K562 (cell line): Measurements from ENCODE around the gene CLCNKA.

Experiments
- CREM ChIP-seq: IDR thresholded peaks from 2 replicates; pipeline ENCODE4 v1.6.1; 2014; ENCODE audit warnings: antibody characterized with exemption, low read depth
- EP300 ChIP-seq: IDR thresholded peaks from 2 replicates; pipeline ENCODE4 v1.6.1; 2012; ENCODE audit warnings: low read length, improper control_type of control experiment
- EZH2 ChIP-seq: IDR thresholded peaks from 2 replicates; pipeline ENCODE4 v1.6.1; 2012; ENCODE audit warnings: low read depth, mild to moderate bottlenecking, inconsistent platforms, low read length, borderline replicate concordance
- HDAC2 ChIP-seq: fragments of 450-650 bp; IDR thresholded peaks from 2 replicates; pipeline ENCODE4 v1.6.1; 2016; ENCODE audit warnings: mild to moderate bottlenecking
- MXI1 ChIP-seq: IDR thresholded peaks from 2 replicates; pipeline ENCODE4 v1.6.1; 2011; ENCODE audit warnings: low read depth, mild to moderate bottlenecking, improper control_type of control experiment, low read length
- POLR2A ChIP-seq: fragments of 450-650 bp; conservative IDR thresholded peaks from 2 replicates; pipeline ENCODE4 v1.6.1; 2016
- POLR2AphosphoS2 ChIP-seq: IDR thresholded peaks from 2 replicates; pipeline ENCODE4 v1.6.1; 2012; ENCODE audit warnings: low read length, improper control_type of control experiment
- RBM25 ChIP-seq: fragments of 200-400 bp; formaldehyde crosslinking; IDR thresholded peaks from 2 replicates; pipeline ENCODE4 v1.6.1; 2018; ENCODE audit warnings: low read length, low read depth, moderate library complexity; ENCODE audit not compliant: severe bottlenecking
- ZNF232 ChIP-seq: sonication (generic); formaldehyde crosslinking; IDR thresholded peaks from 2 replicates; pipeline ENCODE4 v1.8.0; 2022; ENCODE audit warnings: mild to moderate bottlenecking, missing genetic modification reagents
- ZNF384 ChIP-seq: IDR thresholded peaks from 2 replicates; pipeline ENCODE4 v1.6.1; 2012; ENCODE audit warnings: low read depth, low read length, improper control_type of control experiment
- TF ChIP-seq, protein P1 (sequence below), 3 experiments: IDR thresholded peaks in 2 of 3; conservative IDR thresholded peaks in 1 of 3; 2 replicates each; pipeline ENCODE4 v1.5.1; 2011 to 2012; ENCODE audit warnings: low read length in 3 of 3, mild to moderate bottlenecking in 3 of 3, control low read depth in 2 of 3, improper control_type of control experiment in 1 of 3, inconsistent platforms in 1 of 3, low read depth in 1 of 3, mixed read lengths in 1 of 3, moderate library complexity in 1 of 3; ENCODE audit not compliant: insufficient read depth in 2 of 3
- TF ChIP-seq, protein P2 (sequence below): fragments of 250-450 bp; sonication (Bioruptor Pico); IDR thresholded peaks from 2 replicates; pipeline ENCODE4 v1.8.0; 2021; ENCODE audit warnings: borderline replicate concordance, mild to moderate bottlenecking, moderate library complexity; ENCODE audit not compliant: poor library complexity, severe bottlenecking
- TF ChIP-seq, protein P3 (sequence below): fragments of 450-650 bp; conservative IDR thresholded peaks from 2 replicates; pipeline ENCODE4 v1.6.1; 2016; ENCODE audit warnings: missing genetic modification characterization, low read depth, mild to moderate bottlenecking, control low read depth, missing compliant biosample characterization

DNA sequence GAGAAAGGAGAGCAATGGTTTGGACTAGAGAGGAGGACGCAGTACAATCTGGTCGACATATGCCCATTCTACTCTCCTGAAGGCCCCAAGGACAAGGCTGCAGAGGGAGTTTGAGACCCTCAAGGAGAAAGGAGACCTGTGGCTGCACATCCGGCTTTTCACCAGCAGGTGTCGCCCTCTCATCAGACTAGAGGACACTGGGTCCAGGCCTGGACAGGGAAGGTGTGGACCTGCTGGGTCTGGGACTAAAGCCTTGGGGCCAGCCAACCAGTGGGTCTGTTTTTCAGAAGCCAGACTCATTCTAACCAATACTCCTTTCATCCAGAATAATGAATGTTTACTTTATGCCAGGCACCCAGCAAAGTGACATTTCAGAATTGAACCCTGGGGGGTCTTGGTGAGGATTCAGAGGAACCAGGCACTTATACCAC, 12.8 kb upstream of the CLCNKA start:
- TF ChIP-seq CREM: 0 out of 2 replicates have a peak, but pooled peaks have one; percentile 10
- TF ChIP-seq, protein P1, sequence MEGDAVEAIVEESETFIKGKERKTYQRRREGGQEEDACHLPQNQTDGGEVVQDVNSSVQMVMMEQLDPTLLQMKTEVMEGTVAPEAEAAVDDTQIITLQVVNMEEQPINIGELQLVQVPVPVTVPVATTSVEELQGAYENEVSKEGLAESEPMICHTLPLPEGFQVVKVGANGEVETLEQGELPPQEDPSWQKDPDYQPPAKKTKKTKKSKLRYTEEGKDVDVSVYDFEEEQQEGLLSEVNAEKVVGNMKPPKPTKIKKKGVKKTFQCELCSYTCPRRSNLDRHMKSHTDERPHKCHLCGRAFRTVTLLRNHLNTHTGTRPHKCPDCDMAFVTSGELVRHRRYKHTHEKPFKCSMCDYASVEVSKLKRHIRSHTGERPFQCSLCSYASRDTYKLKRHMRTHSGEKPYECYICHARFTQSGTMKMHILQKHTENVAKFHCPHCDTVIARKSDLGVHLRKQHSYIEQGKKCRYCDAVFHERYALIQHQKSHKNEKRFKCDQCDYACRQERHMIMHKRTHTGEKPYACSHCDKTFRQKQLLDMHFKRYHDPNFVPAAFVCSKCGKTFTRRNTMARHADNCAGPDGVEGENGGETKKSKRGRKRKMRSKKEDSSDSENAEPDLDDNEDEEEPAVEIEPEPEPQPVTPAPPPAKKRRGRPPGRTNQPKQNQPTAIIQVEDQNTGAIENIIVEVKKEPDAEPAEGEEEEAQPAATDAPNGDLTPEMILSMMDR (IDR thresholded peaks at IDR 0.05 in 2 of 3, conservative IDR thresholded peaks at IDR 0.05 in 1 of 3; ENCODE audit: insufficient read depth in 2 of 3, low read depth in 1 of 3, low read length in 3 of 3): peak; percentile 96 to 99 (median 98)
- TF ChIP-seq, protein P2, sequence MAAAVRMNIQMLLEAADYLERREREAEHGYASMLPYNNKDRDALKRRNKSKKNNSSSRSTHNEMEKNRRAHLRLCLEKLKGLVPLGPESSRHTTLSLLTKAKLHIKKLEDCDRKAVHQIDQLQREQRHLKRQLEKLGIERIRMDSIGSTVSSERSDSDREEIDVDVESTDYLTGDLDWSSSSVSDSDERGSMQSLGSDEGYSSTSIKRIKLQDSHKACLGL (CRISPR knock-in tag): no peak
- TF ChIP-seq POLR2AphosphoS2: no peak
- 0 out of 2 replicates have a peak, but pooled peaks have one; percentile 16 for TF ChIP-seq EP300
- TF ChIP-seq EZH2: no peak
- TF ChIP-seq RBM25: no peak
- TF ChIP-seq POLR2A: no peak
- TF ChIP-seq MXI1: no peak
- TF ChIP-seq, protein P3, sequence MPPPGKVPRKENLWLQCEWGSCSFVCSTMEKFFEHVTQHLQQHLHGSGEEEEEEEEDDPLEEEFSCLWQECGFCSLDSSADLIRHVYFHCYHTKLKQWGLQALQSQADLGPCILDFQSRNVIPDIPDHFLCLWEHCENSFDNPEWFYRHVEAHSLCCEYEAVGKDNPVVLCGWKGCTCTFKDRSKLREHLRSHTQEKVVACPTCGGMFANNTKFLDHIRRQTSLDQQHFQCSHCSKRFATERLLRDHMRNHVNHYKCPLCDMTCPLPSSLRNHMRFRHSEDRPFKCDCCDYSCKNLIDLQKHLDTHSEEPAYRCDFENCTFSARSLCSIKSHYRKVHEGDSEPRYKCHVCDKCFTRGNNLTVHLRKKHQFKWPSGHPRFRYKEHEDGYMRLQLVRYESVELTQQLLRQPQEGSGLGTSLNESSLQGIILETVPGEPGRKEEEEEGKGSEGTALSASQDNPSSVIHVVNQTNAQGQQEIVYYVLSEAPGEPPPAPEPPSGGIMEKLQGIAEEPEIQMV: no peak
- TF ChIP-seq HDAC2: 0 out of 2 replicates have a peak, but pooled peaks have one; percentile 13
- TF ChIP-seq ZNF384: no peak
- no peak for TF ChIP-seq ZNF232 (CRISPR knock-in tag)
